HepG2 (cell line): Measurements from ENCODE around the gene KCNH6. TPM values are rescaled to one million over a fixed set of nuclear protein-coding genes. Genes with fewer than 3 reads are reported as not detected.

Experiments used
- ATAC-seq: fragments of 200-7000 bp; cut with Tn5 transposase; 3 replicates; pipeline ENCODE4 v1.9.1; 2020; ENCODE audit warnings: mild to moderate bottlenecking, moderate library complexity
- BruUV-seq: library from RNA; stranded (reverse); fragments of 400-500 nt; replicated peaks from 2 replicates; lab custom pipeline; 2021; lab: Mats Ljungman, UMichigan
- CTCF ChIA-PET: fragments of 300-600 bp; formaldehyde crosslinking; extraction: SDS; loops from one replicate; lab custom pipeline; 2021; ENCODE audit warnings: low total read pairs, inconsistent platforms, low intra/inter-chr PET ratio; lab: Yijun Ruan, JAX
- POLR2A ChIA-PET: fragments of 350-600 bp; sonication (Branson Sonifier 250); formaldehyde crosslinking; loops from one replicate; lab custom pipeline; 2020; ENCODE audit warnings: antibody characterized with exemption, inconsistent platforms; lab: Yijun Ruan, JAX
- DNase-seq: peaks from one replicate; pipeline ENCODE4 v3.0.0-alpha.2; 2015; ENCODE audit warnings: low spot score
- FAIRE-seq: peaks from 3 replicates; lab custom pipeline; 2011; peaks lifted over from hg19 to GRCh38; lab: Jason Lieb, UNC
- H2AFZ ChIP-seq: one replicate; pipeline ENCODE4 v1.6.1; 2011; ENCODE audit warnings: low read length, inconsistent platforms
- H3K27ac ChIP-seq: fragments of 300-600 bp; 3 replicates; pipeline ENCODE4 v1.8.0; 2011; ENCODE audit warnings: mixed run types, mild to moderate bottlenecking, mixed read lengths, low read length, inconsistent platforms; ENCODE audit not compliant: insufficient read depth; ENCODE audit errors: extremely low read length
- H3K27me3 ChIP-seq, 2 experiments: fragments of 200-600 bp in 1 of 2; 2 replicates in 1 of 2; 3 replicates in 1 of 2; pipeline versions ENCODE4 v1.6.0 to v1.8.0; 2011; ENCODE audit warnings: low read length in 2 of 2, mild to moderate bottlenecking in 2 of 2, moderate library complexity in 2 of 2, inconsistent platforms in 1 of 2; ENCODE audit not compliant: insufficient read depth in 2 of 2, control insufficient read depth in 1 of 2
- H3K36me3 ChIP-seq, 2 experiments: fragments of 200-600 bp in 1 of 2; replicated peaks in 1 of 2; 2 replicates in 1 of 2; 3 replicates in 1 of 2; pipeline versions ENCODE4 v1.5.1 to v1.8.0; 2011; ENCODE audit warnings: low read length in 2 of 2, inconsistent platforms in 1 of 2; ENCODE audit not compliant: insufficient read depth in 2 of 2, control insufficient read depth in 1 of 2
- H3K4me1 ChIP-seq: 2 replicates; pipeline ENCODE4 v1.5.1; 2012; ENCODE audit warnings: low read length, inconsistent platforms; ENCODE audit not compliant: insufficient read depth
- H3K4me2 ChIP-seq: 2 replicates; pipeline ENCODE4 v1.6.0; 2011; ENCODE audit warnings: low read depth, low read length, inconsistent platforms
- H3K4me3 ChIP-seq, 3 experiments: fragments of 200-600 bp in 1 of 3; sonication (generic), shearing (Covaris generic) in 1 of 3; replicated peaks in 1 of 3; 2 replicates each; pipeline ENCODE4 v1.5.1; 2011 to 2016; ENCODE audit warnings: low read length in 3 of 3, inconsistent platforms in 2 of 3, low read depth in 2 of 3, mild to moderate bottlenecking in 2 of 3, control low read depth in 1 of 3, mixed read lengths in 1 of 3; ENCODE audit not compliant: insufficient read depth in 1 of 3
- H3K79me2 ChIP-seq: one replicate; pipeline ENCODE4 v1.6.1; 2011; ENCODE audit warnings: low read length, inconsistent platforms; ENCODE audit not compliant: insufficient read depth
- H3K9ac ChIP-seq: 2 replicates; pipeline ENCODE4 v1.6.0; 2011; ENCODE audit warnings: mild to moderate bottlenecking, low read depth, low read length, inconsistent platforms; ENCODE audit not compliant: insufficient read depth
- H3K9me3 ChIP-seq: 2 replicates; pipeline ENCODE4 v1.5.1; 2012; ENCODE audit warnings: mild to moderate bottlenecking, low read length
- H4K20me1 ChIP-seq: 2 replicates; pipeline ENCODE4 v1.6.0; 2011; ENCODE audit warnings: inconsistent platforms, mild to moderate bottlenecking, low read length, moderate library complexity; ENCODE audit not compliant: insufficient read depth
- CTCF ChIP-seq: sonication (generic); formaldehyde crosslinking; IDR thresholded peaks from 2 replicates; pipeline ENCODE4 v1.5.0; 2020; ENCODE audit warnings: mild to moderate bottlenecking, missing genetic modification reagents, moderate library complexity
- KDM5B ChIP-seq: sonication (generic); formaldehyde crosslinking; IDR thresholded peaks from 2 replicates; pipeline ENCODE4 v1.4.0; 2020; ENCODE audit warnings: missing genetic modification reagents, mild to moderate bottlenecking, borderline replicate concordance
- SPEN ChIP-seq: sonication (generic); formaldehyde crosslinking; IDR thresholded peaks from 2 replicates; pipeline ENCODE4 v1.5.1; 2020; ENCODE audit warnings: low read depth, mild to moderate bottlenecking, missing genetic modification reagents
- ZNF20 ChIP-seq: sonication (generic); formaldehyde crosslinking; IDR thresholded peaks from 2 replicates; pipeline ENCODE4 v1.4.0; 2020; ENCODE audit warnings: mild to moderate bottlenecking, moderate library complexity, missing genetic modification reagents
- ZNF563 ChIP-seq: sonication (generic); formaldehyde crosslinking; IDR thresholded peaks from 2 replicates; pipeline ENCODE4 v1.8.0; 2022; ENCODE audit warnings: mild to moderate bottlenecking, moderate library complexity, missing genetic modification reagents
- ZNF577 ChIP-seq: sonication (generic); formaldehyde crosslinking; IDR thresholded peaks from 2 replicates; pipeline ENCODE4 v1.4.0; 2020; ENCODE audit warnings: mild to moderate bottlenecking, low read depth, missing genetic modification reagents, borderline replicate concordance
- ZNF605 ChIP-seq: sonication (generic); formaldehyde crosslinking; IDR thresholded peaks from 2 replicates; pipeline ENCODE4 v1.8.0; 2022; ENCODE audit warnings: mild to moderate bottlenecking, missing genetic modification reagents
- ZSCAN20 ChIP-seq: sonication (generic); formaldehyde crosslinking; IDR thresholded peaks from 2 replicates; pipeline ENCODE4 v1.4.0; 2020; ENCODE audit warnings: missing genetic modification reagents, mild to moderate bottlenecking, borderline replicate concordance
- WGBS: methylation state at CpG from one replicate; pipeline ENCODE4 v1.1.6; 2017; ENCODE audit warnings: low lambda C conversion rate; 5-methylcytosine and 5-hydroxymethylcytosine counted together
- in situ Hi-C: cut with HindIII; loops from 2 replicates; pipeline ENCODE4 v1.10.0; 2017; ENCODE audit warnings: low pct_unique_long_range_greater_than_20kb; ENCODE audit not compliant: extremely low pct_ligation_motif_present
- intact Hi-C: fragments of 100-400 bp; cut with micrococcal nuclease; formaldehyde crosslinking; loops from one replicate; pipeline ENCODE4 v1.10.0; 2022; ENCODE audit not compliant: unreplicated experiment
- polyA plus RNA-seq, 8 experiments: library from polyadenylated mRNA; depleted of rRNA in 3 of 8; stranded (reverse) in 7 of 8; unstranded in 1 of 8; fragments of >200 nt; fragmentation: Illumina TruSeq in 4 of 8; extraction: Trizol in 4 of 8; gene quantifications; 2 replicates each; pipeline versions ENCODE4 v1.2.1 to v1.2.3, GENCODE V29; 2011 to 2016; ENCODE audit warnings: low read depth in 4 of 8, missing spikeins in 1 of 8, mixed read lengths in 1 of 8; ENCODE audit not compliant: insufficient read depth in 1 of 8
- total RNA-seq, 5 experiments: library from RNA; depleted of rRNA; stranded (reverse); fragments of >200 nt; fragmentation: Illumina TruSeq; extraction: Trizol; gene quantifications; 2 replicates each; pipeline ENCODE4 v1.2.3, GENCODE V29; 2016; ENCODE audit warnings: low read depth in 1 of 5
- TF ChIP-seq, protein P1 (sequence below): sonication (generic); formaldehyde crosslinking; IDR thresholded peaks from 2 replicates; pipeline ENCODE4 v1.9.0; 2022; ENCODE audit warnings: low read depth, missing genetic modification reagents

KCNH6 gene
- total and polyA plus RNA-seq, 2 of the 13 experiments (the other 11 are each of a cell fraction or from before 2014, with no cell fraction given), result 0.05 to 0.18 TPM

DNA sequence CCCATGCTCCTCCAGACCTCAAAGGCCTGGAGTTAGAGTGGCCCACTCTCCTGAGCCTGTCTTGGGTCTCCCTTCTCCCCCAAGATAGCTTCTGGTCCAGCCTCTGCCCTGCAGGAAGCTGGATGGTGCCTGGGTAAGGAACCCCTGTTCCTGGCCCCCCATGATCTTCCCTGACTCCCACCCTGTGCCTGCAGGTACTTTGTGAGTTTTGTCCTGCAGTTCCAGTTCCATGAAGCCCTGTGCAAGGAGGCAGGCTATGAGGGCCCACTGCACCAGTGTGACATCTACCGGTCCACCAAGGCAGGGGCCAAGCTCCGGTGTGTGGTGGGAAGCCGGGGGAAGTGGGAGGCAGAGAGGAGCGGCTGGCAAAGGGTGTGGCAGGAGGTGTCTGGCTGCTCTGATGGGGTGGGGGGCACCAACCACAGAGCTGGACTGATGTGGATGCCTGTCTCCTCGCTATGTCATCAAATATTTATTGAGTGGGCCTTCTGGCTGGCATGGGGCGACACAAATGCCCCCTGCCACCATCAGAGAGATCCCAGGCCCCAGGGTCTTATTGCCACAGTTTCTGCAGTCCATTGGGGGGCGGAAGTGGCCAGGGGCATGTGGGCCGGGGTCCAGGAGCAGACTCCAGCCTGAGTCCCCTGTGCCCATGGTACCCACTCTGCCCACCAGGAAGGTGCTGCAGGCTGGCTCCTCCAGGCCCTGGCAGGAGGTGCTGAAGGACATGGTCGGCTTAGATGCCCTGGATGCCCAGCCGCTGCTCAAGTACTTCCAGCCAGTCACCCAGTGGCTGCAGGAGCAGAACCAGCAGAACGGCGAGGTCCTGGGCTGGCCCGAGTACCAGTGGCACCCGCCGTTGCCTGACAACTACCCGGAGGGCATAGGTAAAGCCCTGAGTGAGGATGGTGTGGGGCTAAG, 39.2 kb upstream of the KCNH6 start:
- 42% methylated on average over 12 of the region's 16 CpGs for WGBS
- ATAC-seq (no peak), DNase-seq (no peak), FAIRE-seq (no peak)
- no peak overlapping the region for H3K27ac ChIP-seq
- H3K4me1 ChIP-seq, result peaks cover 3% of the 10 kb centered on the region; the same call in 1 of the 2 replicates
- POLR2A ChIA-PET, result interaction anchor here (0.6 kb wide), 1 partner anchor 22 kb away, joined by 3 read pairs; no protein-coding TSS in a partner anchor
- CTCF ChIA-PET, result no interaction called here
- no peak overlapping the region for H2AFZ ChIP-seq
- no peaks in the 10 kb centered on the region for H3K9me3 ChIP-seq
- H3K9ac ChIP-seq, result no peak overlapping the region
- TF ChIP-seq, protein P1, sequence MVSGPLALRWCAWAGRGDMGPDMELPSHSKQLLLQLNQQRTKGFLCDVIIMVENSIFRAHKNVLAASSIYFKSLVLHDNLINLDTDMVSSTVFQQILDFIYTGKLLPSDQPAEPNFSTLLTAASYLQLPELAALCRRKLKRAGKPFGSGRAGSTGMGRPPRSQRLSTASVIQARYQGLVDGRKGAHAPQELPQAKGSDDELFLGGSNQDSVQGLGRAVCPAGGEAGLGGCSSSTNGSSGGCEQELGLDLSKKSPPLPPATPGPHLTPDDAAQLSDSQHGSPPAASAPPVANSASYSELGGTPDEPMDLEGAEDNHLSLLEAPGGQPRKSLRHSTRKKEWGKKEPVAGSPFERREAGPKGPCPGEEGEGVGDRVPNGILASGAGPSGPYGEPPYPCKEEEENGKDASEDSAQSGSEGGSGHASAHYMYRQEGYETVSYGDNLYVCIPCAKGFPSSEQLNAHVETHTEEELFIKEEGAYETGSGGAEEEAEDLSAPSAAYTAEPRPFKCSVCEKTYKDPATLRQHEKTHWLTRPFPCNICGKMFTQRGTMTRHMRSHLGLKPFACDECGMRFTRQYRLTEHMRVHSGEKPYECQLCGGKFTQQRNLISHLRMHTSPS (CRISPR knock-in tag), result peak; percentile 16; the same call in 1 of the 2 replicates
- TF ChIP-seq SPEN (0 out of 2 replicates have a peak, but pooled peaks have one; percentile 3), KDM5B (0 out of 2 replicates have a peak, but pooled peaks have one; percentile 18), ZNF20 (CRISPR knock-in tag) (no peak), ZSCAN20 (CRISPR knock-in tag) (no peak), ZNF577 (CRISPR knock-in tag) (no peak), ZNF563 (CRISPR knock-in tag) (no peak), ZNF605 (no peak), CTCF (CRISPR knock-in tag) (peak; percentile 20; the same call in 1 of the 2 replicates)
- H3K27me3 ChIP-seq, result peaks cover 21 to 78% of the 10 kb centered on the region in 2 experiments
- no peaks in the 10 kb centered on the region for H3K36me3 ChIP-seq
- H3K4me3 ChIP-seq, result no peak overlapping the region
- H4K20me1 ChIP-seq, result no peaks in the 10 kb centered on the region
- BruUV-seq, result no TSS peak
- in situ Hi-C loops (no loop called here), intact Hi-C loops (no loop called here)
- no peak overlapping the region for H3K4me2 ChIP-seq
- H3K79me2 ChIP-seq, result no peaks in the 10 kb centered on the region
